ENCODE results near the gene HOXA11.

DNA sequence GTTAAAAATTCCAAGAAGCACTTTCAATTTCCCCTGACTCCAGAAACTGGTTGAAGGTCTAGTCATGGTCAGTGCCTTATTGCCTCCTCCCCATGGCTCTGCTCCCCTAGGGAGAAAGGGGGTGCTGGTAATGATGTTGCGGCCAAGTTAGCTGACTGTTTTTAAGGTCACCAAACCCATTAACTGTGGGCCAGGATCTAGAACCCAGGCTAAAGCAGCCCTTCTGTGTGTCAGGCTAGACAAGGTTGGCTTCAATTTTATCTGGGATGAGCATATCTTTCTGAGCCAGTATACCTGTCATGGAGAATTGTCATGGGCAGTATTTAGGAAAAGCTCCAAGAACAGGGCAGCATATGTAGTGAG is 26.0 kb upstream of the HOXA11 start:
- no peak for TF ChIP-seq POLR2A (IDR thresholded peaks at IDR 0.05)
- TF ChIP-seq, protein P1, sequence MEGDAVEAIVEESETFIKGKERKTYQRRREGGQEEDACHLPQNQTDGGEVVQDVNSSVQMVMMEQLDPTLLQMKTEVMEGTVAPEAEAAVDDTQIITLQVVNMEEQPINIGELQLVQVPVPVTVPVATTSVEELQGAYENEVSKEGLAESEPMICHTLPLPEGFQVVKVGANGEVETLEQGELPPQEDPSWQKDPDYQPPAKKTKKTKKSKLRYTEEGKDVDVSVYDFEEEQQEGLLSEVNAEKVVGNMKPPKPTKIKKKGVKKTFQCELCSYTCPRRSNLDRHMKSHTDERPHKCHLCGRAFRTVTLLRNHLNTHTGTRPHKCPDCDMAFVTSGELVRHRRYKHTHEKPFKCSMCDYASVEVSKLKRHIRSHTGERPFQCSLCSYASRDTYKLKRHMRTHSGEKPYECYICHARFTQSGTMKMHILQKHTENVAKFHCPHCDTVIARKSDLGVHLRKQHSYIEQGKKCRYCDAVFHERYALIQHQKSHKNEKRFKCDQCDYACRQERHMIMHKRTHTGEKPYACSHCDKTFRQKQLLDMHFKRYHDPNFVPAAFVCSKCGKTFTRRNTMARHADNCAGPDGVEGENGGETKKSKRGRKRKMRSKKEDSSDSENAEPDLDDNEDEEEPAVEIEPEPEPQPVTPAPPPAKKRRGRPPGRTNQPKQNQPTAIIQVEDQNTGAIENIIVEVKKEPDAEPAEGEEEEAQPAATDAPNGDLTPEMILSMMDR (IDR thresholded peaks at IDR 0.05 in 4 of 5, conservative IDR thresholded peaks at IDR 0.05 in 1 of 5): no peak

All from gastrocnemius medialis (tissue), 4 donors.